Right atrium auricular region (tissue), 2 donors: ENCODE results near the gene ETS1. TPM values are rescaled to one million over a fixed set of nuclear protein-coding genes. Genes with fewer than 3 reads are reported as not detected.
A peak's percentile ranks its signal among the peaks of the same experiment; 100 is the strongest.

Experiments
- DNase-seq: peaks from one replicate; pipeline ENCODE4 v3.0.0-alpha.2; 2019; ENCODE audit warnings: low spot score
- H3K27ac ChIP-seq, 2 donors: fragments of 200-600 bp; sonication (generic); 1 replicate in 1 of 2; 2 replicates in 1 of 2; pipeline ENCODE4 v1.5.1; 2016 to 2019
- H3K27me3 ChIP-seq, 2 donors: fragments of 200-600 bp; sonication (generic); one replicate each; pipeline versions ENCODE4 v1.5.1 to v1.6.0; 2017 to 2019
- H3K36me3 ChIP-seq: fragments of 200-600 bp; sonication (generic); one replicate; pipeline ENCODE4 v1.5.1; 2016
- H3K4me1 ChIP-seq, 2 donors: fragments of 200-600 bp; sonication (generic); one replicate each; pipeline versions ENCODE4 v1.5.1 to v1.6.0; 2017 to 2019
- H3K4me3 ChIP-seq, 2 donors: fragments of 200-600 bp; sonication (generic); 1 replicate in 1 of 2; 2 replicates in 1 of 2; pipeline ENCODE4 v1.5.1; 2017 to 2019; ENCODE audit warnings: mild to moderate bottlenecking in 1 of 2, moderate library complexity in 1 of 2
- H3K9me3 ChIP-seq, 2 donors: fragments of 200-600 bp; sonication (generic); one replicate each; pipeline ENCODE4 v1.5.1; 2019
- CTCF ChIP-seq, 2 donors: fragments of 200-600 bp; sonication (generic); IDR thresholded peaks; one replicate each; pipeline ENCODE4 v1.5.1; 2019; ENCODE audit warnings: antibody characterized with exemption in 2 of 2
- total RNA-seq, 2 donors: library from RNA; depleted of rRNA; stranded (reverse); fragments of >200 nt; gene quantifications; one replicate each; pipeline ENCODE4 v1.1.0, GENCODE V29; 2016

ETS1 gene
- total RNA-seq, 2 donors from 2014 or later = 37.9 to 46.6 TPM

GRCh38 chr11:128615612-128616011 is 28.3 kb upstream of the ETS1 start:
- Histone ChIP-seq H3K27me3 (no peaks in the 10 kb centered on the region), H3K27ac (no peak overlapping the region), H3K36me3 (no peaks in the 10 kb centered on the region), H3K9me3 (no peaks in the 10 kb centered on the region), H3K4me1 (peaks cover 0 to 9% of the 10 kb centered on the region in 2 donors), H3K4me3 (no peak overlapping the region)
- DNase-seq = peak; percentile 48
- TF ChIP-seq CTCF (IDR thresholded peaks at IDR 0.05) = no peak

DNA sequence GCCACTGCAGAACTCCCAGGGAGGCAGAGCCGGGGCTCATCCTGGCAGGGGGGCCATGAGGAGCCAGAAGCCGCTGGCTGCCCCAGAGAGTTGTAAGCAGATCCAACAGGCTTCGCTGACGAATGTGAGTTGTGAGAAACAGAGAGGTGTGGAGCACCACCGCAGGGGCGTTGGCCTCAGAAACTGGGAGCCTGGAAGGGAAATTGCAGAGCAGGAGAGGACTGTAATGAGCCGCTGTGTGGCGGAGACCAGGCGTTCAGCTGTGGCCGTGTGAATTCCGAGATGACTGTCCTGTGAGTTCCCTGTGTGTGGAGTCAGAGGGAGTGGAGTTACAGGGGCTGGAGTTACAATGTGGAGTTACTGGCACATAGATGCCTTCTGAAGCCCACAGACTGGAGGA is 27.7 kb upstream of the ETS1 start:
- Histone ChIP-seq H3K27me3 (no peaks in the 10 kb centered on the region), H3K4me3 (no peak overlapping the region)

GRCh38 chr11:128614026-128614425 is 26.7 kb upstream of the ETS1 start:
- H3K36me3 ChIP-seq = no peaks in the 10 kb centered on the region
- H3K27ac ChIP-seq = no peak overlapping the region
- no peaks in the 10 kb centered on the region for H3K9me3 ChIP-seq
- H3K4me3 ChIP-seq = no peak overlapping the region
- TF ChIP-seq CTCF (IDR thresholded peaks at IDR 0.05) = no peak
- H3K4me1 ChIP-seq = peaks cover 0 to 11% of the 10 kb centered on the region in 2 donors
- no peaks in the 10 kb centered on the region for H3K27me3 ChIP-seq
- no peak for DNase-seq

More for the DNA sequence above, 27.7 kb upstream of the ETS1 start:
- Histone ChIP-seq H3K36me3 (no peaks in the 10 kb centered on the region), H3K4me1 (peaks cover 0 to 11% of the 10 kb centered on the region in 2 donors), H3K9me3 (no peaks in the 10 kb centered on the region), H3K27ac (no peak overlapping the region)
- DNase-seq = no peak
- no peak for TF ChIP-seq CTCF (IDR thresholded peaks at IDR 0.05)

- H3K27me3 ChIP-seq = no peaks in the 10 kb centered on the region
- H3K36me3 ChIP-seq = no peaks in the 10 kb centered on the region
- no peak overlapping the region for H3K4me3 ChIP-seq
- DNase-seq = peak; percentile 55
- peaks cover 0 to 11% of the 10 kb centered on the region in 2 donors for H3K4me1 ChIP-seq
- H3K27ac ChIP-seq = no peak overlapping the region
- H3K9me3 ChIP-seq = no peaks in the 10 kb centered on the region
- no peak for TF ChIP-seq CTCF (IDR thresholded peaks at IDR 0.05)
These were observed 26.1 kb upstream of the ETS1 start for GRCh38 chr11:128613300-128613995.

- H3K36me3 ChIP-seq = no peaks in the 10 kb centered on the region
- no peak for DNase-seq
These were observed 23.6 kb upstream of the ETS1 start for GRCh38 chr11:128610721-128611617.

More at GRCh38 chr11:128610721-128611617, 23.6 kb upstream of the ETS1 start:
- Histone ChIP-seq H3K9me3 (no peaks in the 10 kb centered on the region), H3K27me3 (no peaks in the 10 kb centered on the region), H3K27ac (peak overlapping the region in 1 of 2 donors; percentile 31), H3K4me1 (peaks cover 0 to 11% of the 10 kb centered on the region in 2 donors), H3K4me3 (no peak overlapping the region)
- TF ChIP-seq CTCF (IDR thresholded peaks at IDR 0.05) = no peak
